Stimulated activated CD8-positive, alpha-beta memory T cell treated with anti-CD3 and anti-CD28 coated beads, Interleukin-7, amount 100 ng/mL, for 4 hours (primary cell): ENCODE measurements around the gene BACE2.

Experiments
- DNase-seq, 2 donors: peaks; one replicate each; pipeline ENCODE4 v3.0.0-alpha.2; 2020; ENCODE audit warnings: low read depth in 2 of 2

BACE2 gene

DNA sequence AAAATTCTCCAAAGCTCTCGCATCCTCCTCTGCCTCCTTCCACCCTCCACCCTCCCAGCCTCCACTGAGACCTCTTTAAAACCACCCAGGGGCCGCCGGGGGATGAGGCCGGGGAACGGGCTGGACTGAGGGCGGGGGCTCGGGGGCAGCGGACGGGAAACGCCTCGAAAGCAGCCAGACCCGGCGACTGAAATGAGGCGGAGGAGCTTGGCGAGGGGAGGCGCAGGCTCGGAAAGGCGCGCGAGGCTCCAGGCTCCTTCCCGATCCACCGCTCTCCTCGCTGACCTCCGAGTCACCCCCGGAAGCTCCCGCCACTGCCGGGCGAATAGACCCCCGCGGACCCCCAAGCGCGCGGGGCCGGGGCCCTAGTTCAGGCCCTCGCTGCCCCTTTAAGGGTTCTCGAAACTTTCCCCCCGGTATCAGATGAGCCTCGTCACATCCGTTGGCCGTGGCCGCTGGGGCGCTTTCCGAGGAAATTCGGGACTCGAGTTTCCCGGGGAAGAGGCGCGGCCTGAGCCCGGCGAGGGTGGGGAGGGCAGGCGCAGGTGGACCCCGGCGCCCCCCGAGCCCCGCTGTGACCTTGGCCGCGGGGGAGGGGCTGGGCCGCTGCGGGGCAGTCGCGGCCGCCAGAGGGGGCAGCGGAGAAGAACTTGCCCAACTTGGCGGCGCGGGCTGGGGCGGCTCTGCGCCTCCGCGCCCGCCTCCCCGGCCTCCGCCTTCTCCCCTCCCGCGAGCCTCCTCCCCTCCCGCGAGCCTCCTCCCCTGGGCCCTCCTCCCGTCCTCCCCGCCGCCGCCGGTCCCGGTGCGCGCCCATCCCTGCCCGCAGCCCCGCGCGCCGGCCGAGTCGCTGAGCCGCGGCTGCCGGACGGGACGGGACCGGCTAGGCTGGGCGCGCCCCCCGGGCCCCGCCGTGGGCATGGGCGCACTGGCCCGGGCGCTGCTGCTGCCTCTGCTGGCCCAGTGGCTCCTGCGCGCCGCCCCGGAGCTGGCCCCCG lies at the start of gene BACE2:
BACE2 (plus strand) TSS at position 813 of the 995 bp plus-strand sequence; CDS start at position 917, 104 bp downstream.
- peak in 1 of 2 donors; percentile 21 for DNase-seq

DNA sequence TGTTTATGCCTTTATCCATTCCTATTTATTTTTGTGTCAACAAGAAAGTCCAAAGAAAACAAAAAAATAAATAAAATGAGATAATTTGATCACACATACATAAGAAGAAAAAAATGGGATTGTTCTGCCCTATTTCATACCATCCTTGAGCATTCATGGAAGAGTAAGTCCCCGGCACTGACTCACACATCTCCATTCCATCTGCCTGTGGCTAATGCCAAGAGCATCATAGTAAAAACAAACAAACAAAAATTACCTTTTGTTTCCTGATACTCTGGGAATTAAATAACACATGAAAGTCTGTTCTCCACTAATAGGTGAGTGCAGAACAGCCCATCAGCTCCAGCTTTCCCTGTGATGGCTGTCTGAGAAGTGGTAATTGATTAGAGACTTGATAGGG lies 48.1 kb upstream of the BACE2 start:
- DNase-seq: no peak

DNA sequence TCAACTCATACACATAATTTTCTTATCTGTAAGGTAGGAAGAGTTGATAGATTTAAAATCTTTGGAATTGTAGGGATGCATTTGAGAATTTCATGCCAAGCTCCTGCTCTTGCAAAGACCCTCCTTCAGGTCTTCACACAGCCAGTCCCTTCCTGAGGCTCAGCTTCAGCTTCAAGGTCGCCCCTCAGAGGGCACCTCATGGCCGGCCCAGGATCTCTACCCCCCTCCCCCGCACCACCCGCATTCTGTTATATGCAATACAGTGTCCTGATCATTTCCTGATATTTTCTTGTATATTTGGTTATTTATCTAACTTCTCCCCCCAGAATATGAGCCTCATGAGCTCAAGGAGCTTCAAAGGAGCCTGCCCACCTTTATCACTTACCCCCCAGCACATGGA lies 47.0 kb upstream of the BACE2 start:
- DNase-seq: no peak

DNA sequence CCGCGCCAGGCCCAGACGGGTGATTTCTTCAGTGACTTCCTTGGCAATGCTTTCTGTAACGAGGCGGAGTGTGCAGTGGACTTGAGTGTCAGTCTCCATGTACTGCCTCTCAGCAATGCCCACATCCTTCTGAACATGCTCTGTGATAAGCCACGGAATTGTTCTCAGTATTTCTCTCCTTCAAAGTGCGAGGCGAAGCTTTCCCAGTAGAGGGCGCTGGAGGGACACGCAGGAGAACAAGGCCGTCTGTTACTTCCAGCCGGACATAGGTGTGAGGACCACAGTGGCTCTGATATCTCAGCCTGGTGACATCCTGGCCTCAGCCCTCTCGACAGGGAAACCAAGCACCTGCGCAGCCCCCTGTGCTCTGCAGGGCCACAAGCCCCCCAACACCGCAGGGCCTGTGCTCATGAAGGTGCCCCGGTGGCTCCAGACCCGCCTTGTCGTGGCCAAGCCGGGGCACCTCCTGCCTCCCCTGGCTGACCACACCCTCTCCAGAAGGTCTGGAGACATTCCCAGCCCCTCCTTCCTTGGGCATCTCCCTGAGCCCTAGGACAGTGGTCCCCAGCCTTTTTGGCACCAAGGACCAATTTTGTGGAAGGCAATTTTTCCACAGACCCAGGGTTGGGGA lies 46.1 kb upstream of the BACE2 start:
- DNase-seq: peak in 1 of 2 donors; percentile 4

- DNase-seq: no peak
Measured at GRCh38 chr21:41124641-41125201, 43.2 kb upstream of the BACE2 start.

GRCh38 chr21:41128981-41129380 lies 39.0 kb upstream of the BACE2 start:
- DNase-seq: no peak

DNA sequence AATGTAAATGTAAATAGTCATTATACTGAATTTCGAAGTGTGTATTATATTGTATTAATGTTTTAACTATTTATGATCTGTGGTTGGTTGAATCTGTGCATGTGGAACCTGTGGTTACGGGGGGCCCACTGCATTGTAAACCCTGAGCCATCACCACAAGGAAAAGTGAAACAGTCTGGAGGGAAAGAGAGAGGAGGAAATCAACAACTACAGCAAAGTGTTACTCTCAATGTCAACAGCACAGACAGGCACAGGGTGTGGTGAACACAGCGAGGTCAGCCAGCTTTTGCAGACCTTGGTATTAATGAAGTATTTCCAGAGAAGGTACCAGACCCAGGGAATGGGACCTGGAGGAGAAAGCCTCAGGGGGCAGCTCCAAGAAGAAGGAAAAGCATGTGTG lies 37.1 kb upstream of the BACE2 start:
- no peak for DNase-seq

- DNase-seq: no peak
Measured at GRCh38 chr21:41133874-41134522, 34.0 kb upstream of the BACE2 start.

GRCh38 chr21:41135746-41136145 lies 32.2 kb upstream of the BACE2 start:
- no peak for DNase-seq

- no peak for DNase-seq
Measured at GRCh38 chr21:41136286-41136685, 31.7 kb upstream of the BACE2 start.

DNA sequence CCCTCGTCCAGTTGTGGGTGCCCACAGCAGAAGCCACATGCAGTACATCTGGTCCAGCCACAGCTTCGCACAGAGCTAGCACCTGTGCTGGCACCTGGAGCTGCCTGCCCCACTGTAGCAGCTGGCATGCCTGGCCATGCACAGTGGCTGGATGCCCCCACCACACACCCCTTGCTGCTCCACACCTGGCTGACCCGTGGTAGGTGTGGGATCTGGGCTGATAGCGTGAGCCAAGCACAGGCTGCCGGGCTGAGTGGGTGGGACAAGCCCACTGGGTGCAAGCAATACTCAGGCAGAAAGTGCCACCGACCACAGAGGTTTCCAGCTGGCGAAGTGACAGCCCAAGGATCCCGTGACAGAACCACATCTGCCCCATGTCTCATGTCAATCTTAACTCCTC lies 30.6 kb upstream of the BACE2 start:
- no peak for DNase-seq

DNA sequence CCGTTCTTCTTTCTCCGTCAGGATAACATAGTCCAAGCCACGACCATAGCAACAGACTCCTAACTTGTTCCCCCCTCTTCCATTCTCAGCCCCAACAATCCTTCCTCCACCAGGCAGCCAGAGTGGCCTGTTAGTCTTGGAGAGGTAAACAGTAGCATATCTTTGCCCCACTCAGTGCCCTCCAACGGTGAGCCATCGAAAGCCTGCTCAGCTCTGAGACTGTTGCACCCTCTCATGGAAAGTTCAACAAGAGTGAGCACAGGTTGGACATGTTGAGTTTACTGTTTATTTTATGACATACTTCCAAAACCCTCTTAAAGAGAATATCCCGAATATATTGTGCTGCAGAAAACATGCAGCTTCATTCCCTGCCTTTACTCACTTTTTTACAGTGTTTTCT lies 30.1 kb upstream of the BACE2 start:
- DNase-seq: no peak

DNA sequence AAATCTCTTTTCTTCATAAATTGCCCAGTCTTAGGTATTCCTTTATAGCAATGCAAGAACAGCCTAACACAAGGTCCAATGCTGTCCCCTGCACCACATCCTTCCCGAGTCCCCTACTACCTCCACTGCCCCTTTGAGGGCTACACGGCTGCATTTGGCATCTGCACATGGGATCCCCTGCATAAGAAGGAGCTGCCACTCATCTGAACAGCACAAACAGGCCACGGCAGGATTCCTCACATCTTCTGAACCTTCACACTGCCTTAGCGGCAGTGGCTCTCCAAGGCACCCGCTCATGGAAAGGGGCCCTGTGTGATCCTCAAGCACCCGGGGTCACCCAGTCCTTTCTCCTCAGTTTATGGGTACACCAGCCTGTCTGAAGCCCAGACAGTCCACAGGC lies 29.2 kb upstream of the BACE2 start:
- no peak for DNase-seq

- no peak for DNase-seq
Measured at GRCh38 chr21:41139275-41139674, 28.7 kb upstream of the BACE2 start.

- DNase-seq: no peak
Measured at GRCh38 chr21:41139951-41140350, 28.0 kb upstream of the BACE2 start.

GRCh38 chr21:41141031-41141457 lies 26.9 kb upstream of the BACE2 start:
- DNase-seq: no peak

DNA sequence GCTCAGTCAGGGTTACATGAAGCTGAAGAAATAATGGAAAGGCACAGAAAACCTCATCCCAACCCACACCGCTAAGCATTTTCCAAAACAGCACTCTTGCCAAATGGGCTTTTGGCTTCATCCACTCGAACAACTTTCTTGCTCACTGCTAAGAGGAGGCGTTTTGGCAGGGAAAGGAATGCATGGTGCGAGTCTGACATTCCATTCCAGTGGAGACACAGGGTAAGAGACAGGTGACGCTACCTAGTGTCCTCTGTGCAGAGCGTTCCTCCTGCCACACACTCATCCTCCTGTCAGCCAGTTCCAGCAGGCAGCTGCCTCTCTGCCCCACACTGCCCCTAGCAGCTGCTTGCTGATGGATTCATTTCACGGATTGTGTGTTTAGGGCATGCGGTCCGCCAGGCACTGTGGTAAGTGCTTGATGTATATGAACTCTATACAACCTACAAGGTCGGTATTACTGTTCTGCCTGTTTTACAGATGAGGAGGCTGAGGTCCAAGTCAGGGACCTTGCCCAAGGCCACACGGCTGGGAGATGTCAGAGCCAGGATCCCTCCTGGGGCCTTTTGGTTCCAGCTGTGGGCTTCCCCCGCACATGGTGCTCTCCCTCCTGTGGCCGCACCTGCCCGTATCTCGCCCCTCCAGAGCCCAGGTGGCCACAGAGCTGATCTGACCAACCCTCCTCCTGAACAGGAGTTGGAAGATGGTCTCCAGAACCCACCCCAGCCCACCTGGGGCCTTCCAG lies 25.7 kb upstream of the BACE2 start:
- no peak for DNase-seq

DNA sequence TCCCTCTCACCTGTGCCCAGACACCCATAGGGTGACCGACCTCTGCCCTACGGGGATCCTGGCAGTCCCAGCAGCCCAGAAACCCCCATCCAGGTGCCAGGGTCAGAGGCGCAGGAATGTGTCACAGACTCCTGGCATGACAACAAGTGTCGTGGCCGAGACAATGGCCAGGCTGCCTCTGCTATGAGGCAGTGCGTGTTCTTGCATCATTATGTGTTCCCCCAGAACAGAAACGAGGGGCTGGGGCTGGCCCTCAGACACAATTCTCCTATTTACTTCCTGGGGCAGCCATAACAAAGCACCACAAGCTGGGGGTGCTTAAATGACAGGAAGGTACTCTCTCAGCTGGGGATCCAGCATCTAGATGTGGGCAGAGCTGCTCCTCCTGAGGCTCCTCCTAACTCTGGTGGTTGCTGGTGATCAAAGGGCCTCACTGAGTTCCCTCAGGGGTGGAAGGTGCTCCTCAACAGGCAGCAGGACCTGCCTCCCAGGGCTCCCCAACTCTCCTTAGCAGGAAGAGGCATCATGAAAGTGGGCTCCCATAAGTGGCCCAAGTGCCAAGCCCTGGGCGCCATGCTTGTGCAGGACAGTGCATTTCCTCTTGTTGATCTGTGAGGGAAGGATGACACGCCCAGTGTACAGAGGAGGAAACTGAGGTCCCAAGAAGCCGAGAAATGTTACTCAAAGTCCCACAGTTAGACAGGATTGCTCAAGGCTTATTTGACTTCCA lies 24.2 kb upstream of the BACE2 start:
- DNase-seq: no peak

- no peak for DNase-seq
Measured at GRCh38 chr21:41147096-41147978, 20.6 kb upstream of the BACE2 start.

GRCh38 chr21:41147979-41148355 lies 20.0 kb upstream of the BACE2 start:
- no peak for DNase-seq
